ENCODE data around the gene TIA1.
"Not testable (repeated sequence)": the region's sequence is repeated elsewhere in the genome, so short reads cannot be mapped to it uniquely, and the experiment has no call there.

Gene TIA1

DNA sequence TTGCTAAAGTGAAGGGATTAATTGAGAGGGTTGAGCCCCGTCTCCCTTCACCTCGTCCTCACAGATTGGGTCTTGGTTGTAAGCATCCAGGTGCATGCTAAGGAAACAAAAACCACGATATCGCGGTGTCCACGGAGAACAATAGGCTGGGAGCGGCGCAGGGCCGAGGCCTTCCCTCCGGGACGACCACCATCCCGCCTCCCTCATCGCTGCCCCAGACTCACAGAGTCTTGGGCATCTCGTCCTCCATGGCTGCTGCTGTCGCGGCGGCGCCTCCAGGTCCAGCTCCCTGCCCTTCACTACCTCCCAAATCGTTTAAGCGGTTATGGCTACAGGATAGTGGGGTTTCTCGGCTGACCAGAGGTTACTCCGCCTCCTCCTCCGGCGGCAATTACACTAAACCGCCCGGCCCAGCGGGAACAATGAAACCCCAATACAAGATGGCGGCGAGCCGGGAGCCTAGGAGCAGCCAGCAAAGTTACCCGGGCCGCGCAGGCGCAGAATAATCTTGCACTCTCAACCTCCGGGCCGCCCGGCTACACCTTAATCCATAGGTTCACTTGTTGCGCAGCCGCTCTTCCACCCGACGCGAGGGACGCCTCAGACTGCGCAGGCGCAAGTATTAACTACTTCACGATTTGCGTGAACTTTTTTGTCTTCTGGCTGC lies at the start of gene TIA1:
Gene TIA1 (minus strand): TSS at position 448 of the 667 bp plus-strand sequence. CDS start 198 bp downstream, at position 250.
- peak; percentile 99 for DNase-seq

DNA sequence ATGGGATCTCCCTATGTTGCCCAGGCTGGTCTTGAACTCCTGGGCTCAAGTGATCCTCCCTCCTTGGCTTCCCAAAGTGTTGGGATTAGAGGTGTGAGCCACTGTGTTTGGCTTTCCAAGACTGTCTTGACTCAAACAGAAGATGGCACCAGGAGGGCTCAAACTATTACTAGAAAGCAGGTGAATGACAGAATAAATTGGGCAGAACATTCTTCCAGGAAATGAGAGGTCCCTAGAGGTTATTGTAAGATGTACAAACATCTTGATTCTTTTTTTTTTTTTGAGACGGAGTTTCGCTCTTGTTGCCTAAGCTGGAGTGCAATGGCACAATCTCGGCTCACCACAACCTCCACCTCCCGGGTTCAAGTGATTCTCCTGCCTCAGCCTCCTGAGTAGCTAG lies 49.4 kb upstream of the TIA1 start:
- DNase-seq, result not testable (repeated sequence)

DNA sequence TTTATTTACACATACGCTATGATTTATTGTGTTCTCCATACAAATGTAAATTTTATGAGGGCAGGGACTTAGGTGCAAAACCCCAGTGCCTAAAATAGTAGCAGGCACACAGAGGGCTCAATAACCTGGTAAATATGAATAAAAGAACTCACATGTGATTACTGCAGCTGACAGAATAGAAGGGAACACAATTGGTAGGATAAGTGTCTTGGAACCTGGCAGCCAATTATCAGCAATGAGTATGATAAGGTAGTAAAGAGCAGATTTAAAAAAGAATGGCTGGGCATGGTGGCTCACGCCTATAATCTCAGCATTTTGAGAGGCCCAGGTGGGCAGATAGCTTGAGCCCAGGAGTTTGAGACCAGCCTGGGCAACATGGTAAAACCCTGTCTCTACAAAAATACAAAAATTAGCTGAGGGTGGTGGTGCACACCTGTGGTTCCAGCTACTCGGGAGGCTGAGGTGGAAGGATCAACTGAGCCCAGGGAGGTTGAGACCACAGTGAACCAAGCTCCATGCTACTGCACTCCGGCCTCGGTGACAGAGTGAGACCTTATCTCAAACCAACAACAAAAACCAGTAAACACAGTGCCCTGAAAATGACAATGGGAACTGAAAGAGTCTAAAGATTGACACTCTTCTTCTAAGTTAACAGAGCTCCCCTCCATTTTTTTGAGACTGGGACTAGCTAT lies 35.2 kb upstream of the TIA1 start:
- no peak for DNase-seq

GRCh38 chr2:70282439-70282838 lies 34.0 kb upstream of the TIA1 start:
- no peak for DNase-seq

DNA sequence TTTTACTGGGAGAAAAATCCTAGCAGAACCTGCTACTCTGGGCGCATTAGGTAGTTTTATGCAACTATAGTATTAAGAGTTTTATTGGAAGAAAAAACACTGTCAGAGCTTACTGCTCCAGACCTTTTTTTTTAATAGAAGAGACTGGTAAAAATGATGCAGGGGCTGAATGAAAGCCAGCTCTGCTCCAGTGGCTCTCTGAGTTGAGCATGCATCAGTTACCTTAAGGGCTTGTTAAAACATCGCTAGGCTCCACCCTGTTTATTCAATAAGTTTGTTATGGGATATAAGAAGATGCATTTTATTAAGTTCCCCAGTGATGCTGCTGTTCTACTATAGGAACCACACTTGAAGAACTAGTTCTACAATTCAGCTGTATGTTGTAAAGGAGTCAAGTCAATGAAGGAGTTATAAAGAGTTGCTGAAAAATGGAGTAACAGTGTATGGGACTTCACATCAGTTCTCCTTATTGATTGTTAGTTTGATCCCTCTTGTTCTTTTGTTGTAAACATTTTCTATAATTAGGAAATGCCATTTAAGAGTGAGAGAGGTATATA lies 31.9 kb upstream of the TIA1 start:
- DNase-seq, result no peak

- DNase-seq, result no peak
Observed at GRCh38 chr2:70270323-70270722, 21.9 kb upstream of the TIA1 start.

DNA sequence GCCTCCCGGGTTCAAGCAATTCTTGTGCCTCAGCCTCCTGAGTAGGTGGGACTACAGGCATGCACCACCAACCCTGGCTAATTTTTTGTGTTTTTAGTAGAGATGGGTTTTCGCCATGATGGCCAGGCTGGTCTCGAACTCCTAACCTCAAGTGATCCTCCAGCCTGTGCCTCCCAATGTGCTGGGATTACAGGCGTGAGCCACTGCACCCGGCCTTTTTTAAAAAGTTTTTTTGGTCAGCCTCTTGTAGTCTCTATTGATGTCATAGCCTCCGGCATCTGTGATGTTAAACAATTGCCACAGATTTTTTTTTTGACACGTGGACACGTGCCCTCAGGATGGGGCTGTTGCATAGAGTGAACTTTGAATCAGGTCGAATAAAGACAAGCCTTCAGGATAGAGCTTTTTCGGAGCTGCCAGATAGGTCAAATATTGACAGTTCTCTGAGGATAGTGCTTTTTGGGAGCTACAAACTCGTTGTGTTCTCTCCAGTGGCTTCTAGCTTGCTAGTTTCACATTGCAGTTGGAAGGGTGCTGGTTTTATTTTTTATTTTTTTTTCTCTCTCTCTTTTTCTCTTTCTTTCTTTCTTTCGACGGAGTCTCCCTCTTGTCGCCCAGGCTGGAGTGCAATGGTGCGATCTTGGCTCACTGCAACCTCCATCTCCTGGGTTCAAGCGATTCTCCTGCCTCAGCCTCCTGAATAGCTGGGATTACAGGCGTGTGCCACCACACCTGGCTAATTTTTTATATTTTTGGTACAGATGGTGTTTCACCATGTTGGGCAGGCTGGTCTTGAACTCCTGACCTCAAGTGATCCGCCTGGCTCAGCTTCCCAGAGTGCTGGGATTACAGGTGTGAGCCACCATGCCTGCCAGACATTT lies 21.2 kb upstream of the TIA1 start:
- DNase-seq, result not testable (repeated sequence)

DNA sequence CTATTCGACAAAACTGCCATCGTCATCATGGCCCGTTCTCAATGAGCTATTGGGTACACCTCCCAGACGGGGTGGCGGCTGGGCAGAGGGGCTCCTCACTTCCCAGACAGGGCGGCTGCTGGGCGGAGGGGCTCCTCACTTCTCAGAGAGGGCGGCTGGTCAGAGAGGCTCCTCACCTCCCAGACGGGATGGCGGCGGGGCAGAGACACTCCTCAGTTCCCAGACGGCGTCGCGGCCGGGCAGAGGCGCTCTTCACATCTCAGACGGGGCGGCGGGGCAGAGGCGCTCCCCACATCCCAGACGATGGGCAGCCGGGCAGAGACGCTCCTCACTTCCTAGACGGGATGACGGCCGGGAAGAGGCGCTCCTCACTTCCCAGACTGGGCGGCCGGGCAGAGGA lies 18.5 kb upstream of the TIA1 start:
- not testable (repeated sequence) for DNase-seq

GRCh38 chr2:70261501-70261900 lies 13.1 kb upstream of the TIA1 start:
- DNase-seq, result no peak

GRCh38 chr2:70258532-70258875 lies 10.1 kb upstream of the TIA1 start:
- DNase-seq, result no peak

GRCh38 chr2:70255637-70256314 lies 7.3 kb upstream of the TIA1 start:
- DNase-seq, result peak; percentile 32

DNA sequence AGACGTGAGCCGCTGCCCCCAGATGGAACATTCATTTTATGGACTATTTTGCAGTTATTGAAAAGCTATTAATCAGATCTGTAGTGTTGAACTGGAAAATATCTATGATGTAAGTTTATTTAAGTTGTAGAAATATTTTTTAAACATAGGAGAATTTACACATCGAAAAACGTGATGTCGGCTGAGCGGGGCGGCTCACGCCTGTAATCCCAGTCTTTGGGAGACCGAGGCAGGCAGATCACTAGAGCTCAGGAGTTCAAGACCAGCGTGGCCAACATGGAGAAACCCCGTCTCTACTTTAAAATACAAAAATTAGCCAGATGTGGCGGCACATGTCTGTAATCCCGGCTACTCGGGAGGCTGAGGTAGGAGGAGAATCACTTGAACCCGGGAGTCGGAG lies 2.0 kb upstream of the TIA1 start:
- no peak for DNase-seq

DNA sequence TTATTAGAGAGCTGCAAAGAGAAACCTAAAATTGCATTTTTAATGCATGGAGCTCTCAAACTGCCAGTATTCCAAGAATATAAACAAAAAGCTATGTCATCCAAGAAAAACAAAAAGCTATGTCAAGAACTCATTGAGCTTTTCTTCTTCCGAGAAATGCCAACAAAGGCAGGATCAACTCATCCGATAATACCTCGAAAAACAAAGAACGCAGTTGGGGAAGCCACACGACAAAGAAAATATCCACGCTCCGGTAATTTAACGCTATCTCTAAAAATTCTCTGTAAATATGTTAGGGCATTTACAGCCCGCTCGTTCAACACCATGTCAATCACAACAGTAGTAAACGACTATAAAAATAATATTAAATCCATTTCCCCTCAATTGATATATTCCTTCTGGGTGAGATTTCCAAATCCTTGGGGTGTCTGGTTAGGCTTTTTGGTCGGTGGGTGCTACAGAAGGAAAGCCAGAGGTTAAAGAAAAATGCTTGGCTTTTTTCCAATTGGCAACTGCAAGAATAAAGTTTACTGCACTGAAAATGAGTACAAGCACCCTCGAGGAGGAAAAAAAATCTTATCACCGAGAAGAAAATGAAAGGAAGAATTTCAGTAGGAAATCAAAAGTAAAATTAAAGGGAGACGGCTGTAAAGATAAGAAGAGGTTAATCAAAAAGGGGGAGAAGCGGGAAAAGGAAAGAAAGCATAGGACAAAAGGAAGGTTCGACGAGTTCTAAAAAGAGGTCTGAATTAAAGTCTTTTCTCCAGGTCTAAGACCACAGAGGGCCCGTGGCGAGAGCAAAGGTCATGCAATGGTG lies 856 bp downstream of the TIA1 start:
- DNase-seq, result no peak

DNA sequence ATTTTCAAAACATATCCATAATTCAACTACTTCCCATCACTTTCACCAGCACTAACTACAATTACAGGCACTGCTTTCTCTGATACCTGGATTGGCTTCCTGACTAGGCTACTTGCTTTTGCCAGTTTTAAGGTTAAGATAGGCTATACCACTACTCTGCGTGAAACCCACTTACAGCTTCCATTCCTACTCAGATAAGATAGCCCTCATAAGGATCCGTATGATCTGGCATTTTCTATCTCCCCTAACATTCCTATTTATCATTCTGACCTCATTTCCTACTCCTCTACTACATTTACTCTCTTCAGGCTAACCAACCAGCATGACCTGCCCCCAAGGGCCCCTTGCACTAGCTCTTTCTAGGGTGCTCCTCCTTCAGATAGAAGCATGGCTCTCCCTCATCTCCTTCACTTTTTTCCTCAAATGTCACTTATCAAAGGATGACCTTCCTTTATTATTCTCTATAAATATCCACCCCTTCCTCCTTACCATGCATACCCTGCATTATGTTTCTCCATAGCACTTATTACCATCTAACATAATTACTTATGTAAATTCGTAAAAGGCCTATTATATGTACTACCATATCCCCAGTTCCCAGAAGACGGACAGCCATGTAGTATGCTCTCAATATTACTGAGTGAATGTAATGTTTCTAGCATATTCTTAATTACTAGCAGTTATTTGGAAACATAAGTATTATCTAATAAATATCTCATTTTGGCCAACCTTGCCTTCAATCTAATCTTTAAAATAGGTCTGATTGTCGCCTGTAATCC lies 4.4 kb downstream of the TIA1 start:
- DNase-seq, result no peak

DNA sequence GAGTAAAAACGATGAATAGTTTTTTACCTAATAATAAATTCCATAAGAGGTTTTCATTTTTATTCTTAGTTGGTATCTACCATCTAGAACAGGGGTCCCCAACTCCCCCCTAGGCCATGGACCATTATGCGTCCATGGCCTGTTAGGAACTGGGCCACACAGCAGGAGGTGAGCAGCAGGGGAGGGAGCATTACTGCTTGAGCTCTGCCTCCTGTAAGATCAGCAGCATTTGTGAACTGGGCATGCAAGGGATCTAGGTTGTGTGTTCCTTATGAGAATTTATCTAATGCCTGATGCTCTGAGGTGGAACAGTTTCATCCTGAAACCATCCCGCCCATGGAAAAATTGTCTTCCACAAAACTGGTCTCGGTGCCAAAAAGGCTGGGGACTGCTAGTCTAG lies 5.9 kb downstream of the TIA1 start:
- no peak for DNase-seq

DNA sequence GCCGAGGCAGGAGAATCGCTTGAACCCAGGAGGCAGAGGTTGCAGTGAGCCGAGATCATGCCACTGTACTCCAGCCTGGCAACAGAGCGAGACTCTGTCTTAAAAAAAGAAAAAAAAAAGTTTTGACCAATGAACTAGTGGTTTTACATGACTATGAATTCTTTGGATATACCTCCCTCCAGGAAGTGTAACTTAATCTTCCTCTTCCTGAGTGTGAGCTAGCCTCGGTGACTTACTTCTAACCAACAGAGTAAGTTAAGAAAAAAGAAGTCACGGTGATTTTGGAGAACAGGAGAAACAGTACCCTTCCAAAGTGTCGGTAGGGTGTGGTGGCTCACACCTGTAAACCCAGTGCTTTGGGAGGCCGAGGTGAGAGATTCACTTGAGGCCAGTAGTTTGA lies 7.1 kb downstream of the TIA1 start:
- DNase-seq, result no peak

DNA sequence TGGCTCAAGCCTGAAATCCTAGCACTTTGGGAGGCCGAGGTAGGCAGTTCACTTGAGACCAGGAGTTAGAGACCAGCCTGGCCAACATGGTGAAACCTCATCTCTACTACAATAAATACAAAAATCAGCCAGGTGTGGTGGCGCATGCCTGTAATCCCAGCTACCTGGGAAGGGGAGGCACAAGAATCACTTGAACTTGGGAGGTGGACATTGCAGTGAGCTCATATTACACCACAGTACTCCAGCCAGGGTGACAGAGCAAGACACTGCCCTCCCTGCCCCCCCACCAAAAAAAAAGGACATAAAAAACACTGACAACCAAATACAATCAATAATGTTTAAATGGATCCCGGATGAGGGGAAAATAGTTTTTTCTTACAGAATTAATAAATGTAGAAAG lies 7.8 kb downstream of the TIA1 start:
- DNase-seq, result no peak

GRCh38 chr2:70233926-70234325 lies 14.5 kb downstream of the TIA1 start:
- no peak for DNase-seq

DNA sequence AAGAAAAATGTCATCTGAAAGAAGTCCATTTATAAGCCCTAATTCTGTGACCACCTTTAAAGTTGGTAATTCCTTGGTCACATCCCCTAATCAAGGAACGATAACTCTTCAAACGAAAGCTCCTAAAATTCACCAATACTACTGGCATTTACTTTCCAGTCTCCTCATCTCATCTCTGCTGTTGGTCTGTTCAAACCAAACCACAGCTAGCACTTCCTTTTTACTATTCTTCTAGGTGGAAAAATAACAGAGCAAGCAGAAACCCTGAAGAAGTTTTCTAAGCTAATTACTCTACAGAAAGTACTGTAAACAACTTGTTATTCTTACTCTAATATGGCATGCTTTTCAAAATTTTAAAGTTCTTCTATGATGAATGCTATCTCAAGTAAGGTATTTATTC lies 21.6 kb downstream of the TIA1 start:
- DNase-seq, result no peak

DNA sequence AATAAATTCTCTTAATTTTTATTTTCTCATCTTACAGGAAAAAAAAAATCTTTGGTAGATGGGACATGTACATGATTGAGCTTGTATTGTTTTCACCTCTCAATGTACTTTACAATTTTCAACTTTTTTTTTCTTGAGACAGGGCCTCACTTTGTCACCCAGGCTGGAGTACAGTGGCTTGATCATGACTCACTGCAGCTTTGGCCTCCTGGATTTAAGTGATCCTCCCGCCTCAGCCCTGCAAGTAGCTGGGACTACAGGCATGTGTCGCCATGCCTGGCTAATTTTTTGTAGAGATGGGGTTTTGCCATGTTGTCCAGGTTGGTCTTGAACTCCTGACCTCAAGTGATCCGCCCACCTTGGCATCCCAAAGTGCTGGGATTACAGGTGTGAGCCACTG lies 25.1 kb downstream of the TIA1 start:
- DNase-seq, result not testable (repeated sequence)

- no peak for DNase-seq
Observed at GRCh38 chr2:70214953-70215549, 33.4 kb downstream of the TIA1 start.
